ENCODE measurements around the gene OR52K2.
"Not testable (repeated sequence)": the region's sequence is repeated elsewhere in the genome, so short reads cannot be mapped to it uniquely, and the experiment has no call there.

Gene OR52K2

DNA sequence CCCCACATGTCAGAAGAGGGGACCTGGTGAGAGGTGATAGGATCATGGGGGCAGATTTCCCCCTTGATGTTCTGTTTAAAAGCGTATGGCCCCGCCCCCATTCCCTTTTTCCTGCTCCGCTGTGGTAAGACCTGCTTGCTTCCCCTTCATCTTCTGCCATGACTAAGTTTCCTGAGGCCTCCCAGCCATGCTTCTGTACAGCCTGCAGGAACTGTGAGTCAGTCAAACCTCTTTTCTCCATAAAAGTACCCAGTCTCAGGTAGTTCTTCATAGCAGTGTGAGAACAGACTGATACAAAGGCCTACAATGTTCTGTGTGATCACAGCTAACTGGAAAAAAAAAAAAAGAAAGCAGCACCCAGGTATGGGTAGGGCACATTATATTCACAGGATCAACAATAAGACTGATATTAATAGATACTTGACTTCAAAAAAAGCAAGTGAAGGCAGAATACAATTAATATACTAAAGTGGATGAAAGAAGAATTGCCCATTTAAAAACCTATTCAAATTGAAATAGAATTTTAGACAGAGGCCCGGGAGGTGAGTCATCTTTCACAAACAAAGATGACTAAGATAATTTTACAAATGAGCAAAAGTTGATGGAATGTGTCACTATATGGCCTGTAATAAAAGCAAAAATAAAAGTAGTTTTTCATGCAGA, 31.6 kb downstream of the OR52K2 start:
- no peak for DNase-seq (ENCODE audit: low read depth in 2 of 2)

DNA sequence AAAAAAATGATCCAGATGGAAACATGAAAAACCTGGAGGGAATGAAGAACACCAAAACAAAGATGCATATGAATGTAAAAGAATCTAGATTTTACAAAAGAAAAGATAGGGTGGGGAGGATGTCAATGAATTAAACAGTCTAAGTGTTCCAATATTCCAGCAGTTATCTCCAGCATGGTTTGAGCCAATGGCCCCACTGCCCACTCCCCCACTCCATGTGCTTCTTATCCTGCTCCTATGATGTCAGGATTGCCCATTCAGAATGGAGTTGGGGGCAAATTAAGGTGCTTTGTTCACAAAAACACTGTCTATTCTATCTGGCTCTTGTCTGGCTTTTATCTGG, 32.1 kb downstream of the OR52K2 start:
- no peak for DNase-seq (ENCODE audit: low read depth in 2 of 2)

DNA sequence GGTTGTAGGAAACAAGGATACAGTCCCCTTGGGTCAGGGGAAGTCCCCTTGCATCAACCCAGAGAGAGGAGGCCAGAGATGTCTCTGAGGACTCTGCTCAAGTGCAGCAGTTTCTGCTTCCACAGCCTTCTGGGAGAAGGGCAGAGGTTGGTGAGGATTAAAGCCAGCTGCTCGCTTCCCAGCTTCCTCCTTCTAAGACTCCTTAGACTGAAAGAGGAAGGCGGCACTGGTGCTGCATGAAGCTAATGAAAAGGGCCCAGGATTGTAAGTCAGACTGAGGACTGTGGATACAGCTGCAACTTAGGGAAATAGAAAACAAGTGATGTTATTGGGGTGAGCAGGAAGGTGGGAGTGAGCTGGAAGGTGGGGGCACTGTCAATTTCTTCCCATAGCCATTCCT, 33.4 kb downstream of the OR52K2 start, which contains the start of gene OR52K1:
TSS of gene OR52K1 (plus strand) at position 202 of the 400 bp plus-strand sequence. CDS start 6,255 bp downstream, outside the sequence.
- no peak for DNase-seq (ENCODE audit: low read depth in 2 of 2)

DNA sequence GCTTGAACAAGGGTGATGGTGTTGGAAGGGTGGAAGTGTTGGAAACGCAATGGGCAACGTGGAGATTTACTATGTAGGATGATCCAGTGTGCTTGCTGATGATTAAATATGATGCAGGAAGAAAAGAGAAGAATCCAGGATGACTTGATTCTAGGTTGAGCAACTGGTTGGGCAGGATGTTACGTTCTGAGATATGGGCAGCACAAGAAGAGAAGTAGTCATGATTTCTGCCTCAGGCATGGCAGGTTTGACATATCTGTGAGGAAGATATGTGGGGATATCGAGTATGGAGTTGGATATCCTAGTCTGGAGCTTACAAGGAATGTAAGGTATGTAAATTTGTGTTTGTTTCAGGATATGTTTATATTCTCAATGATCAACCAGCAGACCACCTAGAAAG, 35.2 kb downstream of the OR52K2 start:
- no peak for DNase-seq (ENCODE audit: low read depth in 2 of 2)

DNA sequence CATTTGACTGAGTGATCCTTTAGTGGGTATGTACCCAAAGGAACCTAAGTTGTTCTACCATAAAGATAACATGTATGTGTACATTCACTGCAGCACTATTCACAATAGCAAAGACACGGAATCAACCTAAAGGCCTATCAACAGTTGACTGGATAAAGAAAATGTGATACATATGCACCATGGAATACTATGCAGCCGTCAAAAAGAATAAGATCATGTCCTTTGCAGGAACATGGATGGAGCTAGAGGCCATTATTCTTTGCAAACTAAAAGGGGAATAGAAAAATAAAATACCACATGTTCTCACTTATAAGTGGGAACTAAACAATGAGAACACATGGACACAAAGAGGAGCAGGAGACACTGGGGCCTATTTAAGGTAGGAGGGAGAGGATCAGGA, 42.3 kb downstream of the OR52K2 start:
- not testable (repeated sequence) for DNase-seq (ENCODE audit: low read depth in 2 of 2)

DNA sequence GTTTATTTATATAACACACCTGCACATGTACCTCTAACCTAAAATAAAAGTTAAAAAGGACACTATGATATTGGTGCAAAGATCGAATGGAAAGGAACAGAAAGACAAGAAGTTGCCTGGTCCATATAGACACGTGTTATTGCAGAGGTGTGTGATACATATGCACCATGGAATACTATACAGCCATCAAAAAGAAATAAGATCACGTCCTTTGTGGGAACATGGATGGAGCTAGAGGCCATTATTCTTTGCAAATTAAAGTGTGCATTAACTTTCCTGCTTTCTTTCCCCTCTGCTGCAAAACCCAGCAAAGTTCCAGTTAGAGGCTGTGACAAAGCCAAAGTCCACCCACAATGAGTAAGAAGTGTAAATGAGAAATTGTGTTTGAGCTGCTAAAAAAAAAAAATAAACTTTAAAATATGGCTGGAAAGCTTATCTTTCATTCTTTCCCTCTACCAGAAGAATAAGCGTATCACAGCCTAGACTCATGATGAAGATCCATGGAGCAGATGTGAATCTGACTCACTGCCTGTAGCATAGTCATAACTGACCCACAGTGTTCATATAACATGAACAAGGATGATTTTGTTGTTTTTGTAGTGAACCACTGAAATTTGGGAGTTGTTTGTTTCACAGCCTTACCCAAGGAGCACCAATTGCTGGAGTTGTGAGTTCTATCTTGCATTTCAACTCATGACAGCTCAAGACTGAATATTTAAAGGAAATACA, 42.9 kb downstream of the OR52K2 start:
- no peak for DNase-seq (ENCODE audit: low read depth in 2 of 2)

DNA sequence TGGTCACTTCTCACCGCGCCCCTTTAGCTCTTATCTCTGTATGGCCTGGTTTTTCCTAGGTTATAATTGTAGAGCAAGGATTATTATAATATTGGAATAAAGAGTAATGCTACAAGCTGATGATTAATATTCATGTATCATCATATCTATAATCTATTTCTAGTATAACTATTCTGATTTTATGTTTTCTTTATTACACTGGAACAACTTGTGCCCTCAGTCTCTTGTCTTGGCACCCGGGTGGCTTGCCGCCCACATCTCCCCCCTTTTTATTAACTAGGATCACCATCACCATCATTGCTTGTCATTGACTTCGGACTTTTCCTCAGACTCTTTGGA, 44.4 kb downstream of the OR52K2 start:
- DNase-seq (ENCODE audit: low read depth in 2 of 2) = no peak

DNA sequence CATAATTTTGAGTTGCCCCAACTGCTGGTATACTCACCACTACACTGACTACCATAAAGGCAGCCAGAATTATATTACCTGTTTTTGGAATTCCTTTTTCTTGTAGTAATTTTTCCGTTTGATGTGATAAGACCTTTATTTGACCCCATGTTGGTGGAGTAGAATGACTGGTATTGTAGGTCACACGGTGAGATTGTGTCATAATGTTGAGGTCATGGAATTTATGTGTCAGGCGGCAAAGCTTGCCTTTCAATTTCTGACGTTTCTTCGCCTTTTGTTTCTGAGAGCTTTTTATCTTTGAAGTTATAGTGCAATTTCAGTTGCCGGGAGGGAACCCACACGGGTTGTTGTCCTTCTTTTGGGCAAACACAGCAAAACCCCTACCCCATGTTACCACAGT, 46.4 kb downstream of the OR52K2 start:
- no peak for DNase-seq (ENCODE audit: low read depth in 2 of 2)

DNA sequence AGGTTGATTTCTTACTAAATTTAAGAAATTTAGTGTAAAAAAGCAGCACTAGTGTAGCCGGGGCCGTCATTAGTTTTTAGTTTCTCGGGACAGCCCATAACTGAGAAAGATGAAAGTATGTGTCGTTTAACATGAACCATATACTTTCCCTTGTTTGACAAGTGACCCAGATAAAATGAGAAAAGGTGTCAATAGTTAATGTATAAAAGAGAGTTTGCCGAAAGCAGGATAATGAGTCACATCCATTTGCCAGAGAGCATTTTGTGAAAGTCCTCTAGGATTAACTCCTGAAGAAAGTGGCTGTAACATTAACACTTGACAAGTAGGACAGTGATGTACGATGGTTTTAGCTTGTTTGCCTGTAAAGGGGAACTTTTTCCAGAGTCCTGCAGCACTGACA, 46.9 kb downstream of the OR52K2 start:
- no peak for DNase-seq (ENCODE audit: low read depth in 2 of 2)

DNA sequence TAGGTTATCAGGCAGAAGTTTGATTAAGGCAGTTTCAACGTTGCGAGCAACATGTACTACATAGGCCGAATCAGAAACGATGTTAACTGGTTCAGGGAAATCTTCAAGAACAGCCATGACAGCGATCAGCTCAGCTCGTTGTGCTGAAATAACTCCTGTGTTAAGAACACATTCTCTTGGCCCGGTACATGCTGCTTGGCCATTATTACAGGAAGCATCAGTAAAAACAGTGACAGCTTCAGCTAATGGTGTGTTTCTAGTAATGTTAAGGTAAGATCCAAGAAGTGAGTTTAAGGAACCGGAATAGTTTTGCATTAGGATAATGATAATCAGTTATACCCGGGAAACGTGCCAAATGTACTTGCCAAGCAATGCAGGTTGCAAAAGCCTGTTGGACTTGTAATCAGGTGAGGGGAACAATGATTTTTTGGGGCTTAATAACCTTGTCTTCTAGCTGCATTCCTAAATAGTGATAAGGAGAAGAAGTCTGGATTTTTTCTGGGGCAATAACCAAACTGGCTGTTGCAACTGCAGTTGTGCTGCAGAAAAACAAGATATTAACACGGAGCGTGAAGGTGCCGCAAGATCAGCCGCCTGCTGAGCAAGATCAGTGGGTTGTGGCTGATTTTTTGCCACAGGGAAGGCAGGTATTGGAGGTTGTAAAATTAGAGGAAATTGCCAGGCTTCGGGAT, 47.6 kb downstream of the OR52K2 start:
- DNase-seq (ENCODE audit: low read depth in 2 of 2) = no peak
